Vagina (tissue), 2 donors: ENCODE results near the gene HEPN1.

Source experiments
- CTCF ChIP-seq, 3 experiments: fragments of 450-650 bp in 2 of 3; fragments of 200-600 bp in 1 of 3; sonication (generic) in 1 of 3; IDR thresholded peaks; one replicate each; pipeline ENCODE4 v1.5.1; 2017 to 2019; ENCODE audit warnings: antibody characterized with exemption in 3 of 3, mild to moderate bottlenecking in 2 of 3, moderate library complexity in 2 of 3
- POLR2A ChIP-seq, 2 donors: fragments of 450-650 bp; IDR thresholded peaks; one replicate each; pipeline ENCODE4 v1.6.1; 2017; ENCODE audit warnings: antibody characterized with exemption in 2 of 2, mild to moderate bottlenecking in 2 of 2, moderate library complexity in 2 of 2
- POLR2AphosphoS5 ChIP-seq, 2 donors: sonication (generic); formaldehyde crosslinking; IDR thresholded peaks; one replicate each; pipeline ENCODE4 v1.9.0; 2017; ENCODE audit warnings: antibody characterized with exemption in 2 of 2, mild to moderate bottlenecking in 2 of 2, low read depth in 1 of 2; ENCODE audit not compliant: insufficient read depth in 1 of 2

DNA sequence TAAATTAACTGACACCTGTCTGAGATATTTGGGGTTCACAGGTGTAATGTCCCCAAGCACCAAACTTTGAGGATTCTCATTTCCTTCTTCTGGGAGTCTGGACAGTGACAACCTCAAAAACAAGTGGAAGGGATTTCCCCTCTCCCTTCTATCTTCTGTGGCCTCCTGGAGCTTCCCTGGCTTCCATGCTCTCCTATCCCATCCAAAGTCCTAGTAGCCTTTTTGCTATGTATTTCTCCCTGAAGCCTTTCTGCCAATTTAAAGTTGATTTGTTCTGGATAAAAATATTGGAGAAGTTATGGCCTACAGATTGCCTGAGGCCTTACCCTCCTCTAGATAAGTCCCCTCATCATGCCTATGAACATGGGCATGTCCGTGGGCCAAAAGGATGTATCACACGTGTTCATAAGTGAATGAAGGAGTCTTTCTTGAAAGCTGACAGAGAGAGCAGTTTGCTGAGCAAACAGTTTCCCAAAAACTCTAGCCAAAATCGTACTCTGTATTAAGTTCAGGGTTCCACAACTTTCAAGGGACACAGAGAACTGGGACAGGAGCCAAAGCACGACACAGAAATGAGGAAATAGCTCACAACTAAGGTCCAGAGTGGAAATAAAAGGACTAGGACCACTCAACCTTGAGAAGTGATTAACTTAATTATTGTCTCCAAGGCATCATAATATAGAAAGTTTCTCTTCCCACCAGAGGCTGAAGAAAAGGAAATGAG lies 10.1 kb downstream of the HEPN1 start:
- TF ChIP-seq POLR2A (IDR thresholded peaks at IDR 0.05) (no peak), CTCF (IDR thresholded peaks at IDR 0.05) (no peak), POLR2AphosphoS5 (IDR thresholded peaks at IDR 0.05; ENCODE audit: insufficient read depth in 1 of 2, low read depth in 1 of 2) (no peak)
